HG02610 (cell line): ENCODE data around the gene TCAP.

Experiments
- ATAC-seq: cut with Tn5 transposase; IDR thresholded peaks from one replicate; pipeline ENCODE4 v1.9.1; 2021; ENCODE audit warnings: mild to moderate bottlenecking, moderate library complexity; ENCODE audit not compliant: unreplicated experiment

TCAP gene

GRCh38 chr17:39628655-39629493 is 36.3 kb upstream of the TCAP start:
- ATAC-seq: no peak

- ATAC-seq: no peak
These were observed 35.7 kb upstream of the TCAP start for GRCh38 chr17:39629494-39629880.

GRCh38 chr17:39629898-39630297 is 35.3 kb upstream of the TCAP start:
- ATAC-seq: no peak

- ATAC-seq: no peak
These were observed 33.7 kb upstream of the TCAP start for GRCh38 chr17:39631403-39631802.

- ATAC-seq: no peak
These were observed 32.8 kb upstream of the TCAP start for GRCh38 chr17:39632153-39632941.

- no peak for ATAC-seq
These were observed 31.5 kb upstream of the TCAP start for GRCh38 chr17:39633570-39634183.

GRCh38 chr17:39634384-39634871 is 30.7 kb upstream of the TCAP start:
- ATAC-seq: no peak

GRCh38 chr17:39635614-39636176 is 29.5 kb upstream of the TCAP start:
- ATAC-seq: no peak

- ATAC-seq: peak; percentile 16
These were observed 28.6 kb upstream of the TCAP start for GRCh38 chr17:39636587-39636926.

GRCh38 chr17:39636927-39637736 is 28.0 kb upstream of the TCAP start, which contains the start of gene STARD3:
STARD3 (plus strand) TSS chr17:39637144; CDS start chr17:39653532, 16,388 bp downstream.
- peak; percentile 76 for ATAC-seq

- ATAC-seq: no peak
These were observed 26.8 kb upstream of the TCAP start for GRCh38 chr17:39638317-39638716.

- ATAC-seq: no peak
These were observed 26.1 kb upstream of the TCAP start for GRCh38 chr17:39639043-39639442.

GRCh38 chr17:39639566-39640458 is 25.3 kb upstream of the TCAP start:
- ATAC-seq: no peak

GRCh38 chr17:39640591-39641031 is 24.5 kb upstream of the TCAP start:
- ATAC-seq: no peak

GRCh38 chr17:39641097-39641496 is 24.1 kb upstream of the TCAP start:
- ATAC-seq: no peak

GRCh38 chr17:39641883-39642282 is 23.3 kb upstream of the TCAP start:
- no peak for ATAC-seq

GRCh38 chr17:39642291-39643074 is 22.7 kb upstream of the TCAP start:
- ATAC-seq: no peak

GRCh38 chr17:39643271-39643670 is 21.9 kb upstream of the TCAP start:
- no peak for ATAC-seq
